Hindlimb muscle (tissue), 1 donor: Measurements from ENCODE around the gene CHERP. TPM values are rescaled to one million over a fixed set of nuclear protein-coding genes. Genes with fewer than 3 reads are reported as not detected.
"Not testable (repeated sequence)": the region's sequence is repeated elsewhere in the genome, so short reads cannot be mapped to it uniquely, and the experiment has no call there.

ENCODE experiments used
- DNase-seq: peaks from one replicate; pipeline ENCODE4 v3.0.0-alpha.2; 2013
- polyA plus RNA-seq: library from polyadenylated mRNA; unstranded; fragments of 120-200 nt; gene quantifications from one replicate; pipeline ENCODE4 v1.2.1, GENCODE V29; 2013; ENCODE audit not compliant: insufficient read length

The CHERP gene
- polyA plus RNA-seq, 1 donor: 41.1 TPM

GRCh38 chr19:16576690-16577530 lies 34.7 kb upstream of the CHERP start:
- DNase-seq: no peak

- DNase-seq: no peak
Measured at GRCh38 chr19:16575861-16576689, 33.8 kb upstream of the CHERP start.

GRCh38 chr19:16575282-16575681 lies 33.0 kb upstream of the CHERP start:
- no peak for DNase-seq

GRCh38 chr19:16573925-16574324 lies 31.7 kb upstream of the CHERP start:
- no peak for DNase-seq

- DNase-seq: no peak
Measured at GRCh38 chr19:16573296-16573695, 31.1 kb upstream of the CHERP start.

- DNase-seq: peak; percentile 95
Measured at GRCh38 chr19:16572332-16573211, 30.3 kb upstream of the CHERP start, which contains the start of gene SLC35E1. TSS of gene SLC35E1 (minus strand) at chr19:16572415. CDS start at chr19:16572364, 51 bp downstream.

GRCh38 chr19:16571822-16572331 lies 29.6 kb upstream of the CHERP start:
- DNase-seq: no peak

- DNase-seq: no peak
Measured at GRCh38 chr19:16571283-16571682, 29.0 kb upstream of the CHERP start.

- DNase-seq: no peak
Measured at GRCh38 chr19:16569609-16570320, 27.5 kb upstream of the CHERP start.

GRCh38 chr19:16566702-16567101 lies 24.5 kb upstream of the CHERP start:
- no peak for DNase-seq

GRCh38 chr19:16566161-16566560 lies 23.9 kb upstream of the CHERP start:
- DNase-seq: no peak

GRCh38 chr19:16564842-16565241 lies 22.6 kb upstream of the CHERP start:
- DNase-seq: no peak

GRCh38 chr19:16562608-16563025 lies 20.4 kb upstream of the CHERP start:
- DNase-seq: no peak

- DNase-seq: no peak
Measured at GRCh38 chr19:16561382-16561781, 19.1 kb upstream of the CHERP start.

- DNase-seq: no peak
Measured at GRCh38 chr19:16559780-16560276, 17.6 kb upstream of the CHERP start.

- no peak for DNase-seq
Measured at GRCh38 chr19:16554776-16555175, 12.5 kb upstream of the CHERP start.

GRCh38 chr19:16551902-16552301 lies 9.7 kb upstream of the CHERP start:
- not testable (repeated sequence) for DNase-seq

- DNase-seq: no peak
Measured at GRCh38 chr19:16548956-16549355, 6.7 kb upstream of the CHERP start.

- DNase-seq: no peak
Measured at GRCh38 chr19:16544473-16545231, 2.4 kb upstream of the CHERP start.

- not testable (repeated sequence) for DNase-seq
Measured at GRCh38 chr19:16543734-16544133, 1.5 kb upstream of the CHERP start.
